RPMI8226 (cell line): ENCODE results near the gene TMEM266.
A peak's percentile ranks its signal among the peaks of the same experiment; 100 is the strongest.
"Not testable (repeated sequence)": the region's sequence is repeated elsewhere in the genome, so short reads cannot be mapped to it uniquely, and the experiment has no call there.

Experiments
- DNase-seq: peaks from one replicate; pipeline ENCODE4 v3.0.0-alpha.2; 2015

Gene TMEM266

GRCh38 chr15:76059320-76060117 is at the start of gene TMEM266:
TMEM266 (plus strand) TSS chr15:76059985; CDS start chr15:76134264, 74,279 bp downstream.
- DNase-seq = peak; percentile 54

- DNase-seq = no peak
Measured at GRCh38 chr15:76010613-76011012, 49.2 kb upstream of the TMEM266 start.

GRCh38 chr15:76011627-76012551 is 47.9 kb upstream of the TMEM266 start, which contains the start of gene NRG4:
NRG4 (minus strand) TSS chr15:76012424; CDS start chr15:76011230, 1,194 bp downstream.
- peak; percentile 56 for DNase-seq

- DNase-seq = not testable (repeated sequence)
Measured at GRCh38 chr15:76013470-76013869, 46.3 kb upstream of the TMEM266 start.

GRCh38 chr15:76024021-76024768 is 35.6 kb upstream of the TMEM266 start:
- peak; percentile 53 for DNase-seq

GRCh38 chr15:76032046-76032445 is 27.7 kb upstream of the TMEM266 start:
- no peak for DNase-seq

- no peak for DNase-seq
Measured at GRCh38 chr15:76033438-76033837, 26.3 kb upstream of the TMEM266 start.

GRCh38 chr15:76034111-76034510 is 25.7 kb upstream of the TMEM266 start:
- DNase-seq = no peak

- DNase-seq = no peak
Measured at GRCh38 chr15:76035593-76035992, 24.2 kb upstream of the TMEM266 start.

- no peak for DNase-seq
Measured at GRCh38 chr15:76038512-76038911, 21.3 kb upstream of the TMEM266 start.

GRCh38 chr15:76054201-76054600 is 5.6 kb upstream of the TMEM266 start:
- DNase-seq = not testable (repeated sequence)

- DNase-seq = peak; percentile 79
Measured at GRCh38 chr15:76056931-76057330, 2.9 kb upstream of the TMEM266 start.

- peak; percentile 78 for DNase-seq
Measured at GRCh38 chr15:76057332-76058000, 2.3 kb upstream of the TMEM266 start.

- DNase-seq = peak; percentile 40
Measured at GRCh38 chr15:76058714-76059319, 968 bp upstream of the TMEM266 start.

- peak; percentile 20 for DNase-seq
Measured at GRCh38 chr15:76060118-76060989, 569 bp downstream of the TMEM266 start.

GRCh38 chr15:76061700-76062099 is 1.9 kb downstream of the TMEM266 start:
- no peak for DNase-seq

GRCh38 chr15:76062286-76062685 is 2.5 kb downstream of the TMEM266 start:
- DNase-seq = no peak

GRCh38 chr15:76064375-76064774 is 4.6 kb downstream of the TMEM266 start:
- no peak for DNase-seq

- DNase-seq = peak; percentile 37
Measured at GRCh38 chr15:76065245-76065644, 5.5 kb downstream of the TMEM266 start.

- DNase-seq = no peak
Measured at GRCh38 chr15:76065793-76066192, 6.0 kb downstream of the TMEM266 start.

- DNase-seq = no peak
Measured at GRCh38 chr15:76070192-76070591, 10.4 kb downstream of the TMEM266 start.
